Measurements from ENCODE around the gene NTMT2.

GRCh38 chr1:170166518-170167180 lies 20.9 kb downstream of the NTMT2 start:
- TF ChIP-seq POLR2A (IDR thresholded peaks at IDR 0.05; ENCODE audit: low read length) = no peak
- TF ChIP-seq GATA1 (IDR thresholded peaks at IDR 0.05; ENCODE audit: low read depth, low read length) = no peak
